H1 (cell line): ENCODE measurements around the gene LYPD3. TPM values are rescaled to one million over a fixed set of nuclear protein-coding genes. Genes with fewer than 3 reads are reported as not detected.

Experiments
- POLR2A ChIP-seq, 2 experiments: IDR thresholded peaks; 1 replicate in 1 of 2; 2 replicates in 1 of 2; pipeline ENCODE4 v1.6.1; 2011; ENCODE audit warnings: low read depth in 2 of 2, low read length in 2 of 2, mild to moderate bottlenecking in 2 of 2; ENCODE audit errors: control extremely low read depth in 1 of 2
- polyA plus RNA-seq, 7 experiments: library from polyadenylated mRNA; depleted of rRNA in 3 of 7; stranded (reverse) in 5 of 7; unstranded in 2 of 7; fragments of >200 nt in 5 of 7; fragments of 200-250 nt in 2 of 7; gene quantifications; 1 replicate in 5 of 7; 2 replicates in 1 of 7; 4 replicates in 1 of 7; pipeline versions ENCODE4 v1.2.1 to v1.2.3, GENCODE V29; 2011 to 2013; ENCODE audit warnings: missing spikeins in 2 of 7, mixed read lengths in 2 of 7
- total RNA-seq: library from RNA; stranded (reverse); fragmentation: NEBNext Ultra II Directional; extraction: Animal tissue kit (Norgen Biotek cat#: 25700); gene quantifications from 2 replicates; pipeline ENCODE4 v1.2.1, GENCODE V29; 2021

LYPD3 gene
- total and polyA plus RNA-seq, 2 of the 8 experiments (the other 6 are each of a cell fraction or from before 2014, with no cell fraction given): 4.1 to 16.4 TPM

DNA sequence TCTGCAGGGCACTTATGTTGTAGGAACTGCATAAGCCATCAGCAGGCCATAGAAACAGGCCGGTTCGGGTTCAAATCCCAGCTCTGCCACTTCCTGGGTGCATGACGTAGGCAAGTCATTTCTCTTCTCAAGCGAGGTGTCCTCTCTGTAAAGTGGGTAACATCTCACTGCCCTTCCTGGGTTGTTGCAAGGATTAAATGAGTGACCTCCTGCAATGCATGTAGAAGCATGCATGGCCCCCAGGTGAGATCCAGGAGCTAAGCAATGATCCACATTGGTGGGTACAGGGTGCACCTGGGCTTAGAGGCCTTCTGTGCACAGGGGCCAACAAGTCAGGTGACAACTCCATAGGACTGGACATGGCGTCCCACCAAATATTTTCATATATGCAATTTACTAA, 25.4 kb upstream of the LYPD3 start (continued):
- TF ChIP-seq POLR2A (IDR thresholded peaks at IDR 0.05; ENCODE audit: control extremely low read depth in 1 of 2, low read depth in 2 of 2, low read length in 2 of 2): no peak
- TF ChIP-seq, all 59 proteins: peak for 0
